K562 (cell line): Measurements from ENCODE around the gene RNF123.
"Not testable (repeated sequence)": the region's sequence is repeated elsewhere in the genome, so short reads cannot be mapped to it uniquely, and the experiment has no call there.

ENCODE experiments used
- ATF2 ChIP-seq: sonication (generic); formaldehyde crosslinking; IDR thresholded peaks from 2 replicates; pipeline ENCODE4 v1.8.1; 2022; ENCODE audit warnings: missing genetic modification reagents
- CTCF ChIP-seq, 3 experiments: IDR thresholded peaks in 2 of 3; conservative IDR thresholded peaks in 1 of 3; 2 replicates each; pipeline ENCODE4 v1.5.1; 2011 to 2012; ENCODE audit warnings: low read length in 3 of 3, mild to moderate bottlenecking in 3 of 3, control low read depth in 2 of 3, improper control_type of control experiment in 1 of 3, inconsistent platforms in 1 of 3, low read depth in 1 of 3, mixed read lengths in 1 of 3, moderate library complexity in 1 of 3; ENCODE audit not compliant: insufficient read depth in 2 of 3
- EZH2 ChIP-seq: IDR thresholded peaks from 2 replicates; pipeline ENCODE4 v1.6.1; 2012; ENCODE audit warnings: low read depth, mild to moderate bottlenecking, inconsistent platforms, low read length, borderline replicate concordance
- POLR2A ChIP-seq: fragments of 450-650 bp; conservative IDR thresholded peaks from 2 replicates; pipeline ENCODE4 v1.6.1; 2016

- not testable (repeated sequence) for TF ChIP-seq CTCF (IDR thresholded peaks at IDR 0.05 in 2 of 3, conservative IDR thresholded peaks at IDR 0.05 in 1 of 3; ENCODE audit: insufficient read depth in 2 of 3, low read depth in 1 of 3, low read length in 3 of 3); ATF2 (CRISPR knock-in tag); EZH2; POLR2A
Observed at GRCh38 chr3:49686346-49686745, 3.0 kb upstream of the RNF123 start.
